ENCODE data around the gene GPR180.

GRCh38 chr13:94656176-94656575, 54.5 kb downstream of the GPR180 start:
- no peak for TF ChIP-seq CTCF (IDR thresholded peaks at IDR 0.05)
- TF ChIP-seq ATF3 (CRISPR knock-in tag; conservative IDR thresholded peaks at IDR 0.05): no peak
- TF ChIP-seq E2F5 (CRISPR knock-in tag; IDR thresholded peaks at IDR 0.05): no peak
- TF ChIP-seq ATF1 (CRISPR knock-in tag; IDR thresholded peaks at IDR 0.05): no peak

Data from WTC11 (cell line).